HepG2 (cell line): Measurements from ENCODE around the gene TLN1. TPM values are rescaled to one million over a fixed set of nuclear protein-coding genes. Genes with fewer than 3 reads are reported as not detected.
A peak's percentile ranks its signal among the peaks of the same experiment; 100 is the strongest.

ENCODE experiments used
- ADNP ChIP-seq: sonication (generic); formaldehyde crosslinking; IDR thresholded peaks from 2 replicates; pipeline ENCODE4 v1.4.0; 2020; ENCODE audit warnings: missing genetic modification reagents
- BHLHE40 ChIP-seq: IDR thresholded peaks from 2 replicates; pipeline ENCODE4 v1.6.1; 2011; ENCODE audit warnings: low read length, improper control_type of control experiment
- CEBPG ChIP-seq: IDR thresholded peaks from 2 replicates; pipeline ENCODE4 v1.6.1; 2016
- ETV5 ChIP-seq: IDR thresholded peaks from 2 replicates; pipeline ENCODE4 v1.6.1; 2018; ENCODE audit warnings: missing biosample characterization, missing genetic modification reagents, inconsistent platforms, borderline replicate concordance
- FOXK2 ChIP-seq: fragments of 450-650 bp; IDR thresholded peaks from 2 replicates; pipeline ENCODE4 v1.6.1; 2016
- ISL2 ChIP-seq: sonication (generic); formaldehyde crosslinking; IDR thresholded peaks from 2 replicates; pipeline ENCODE4 v1.5.0; 2020; ENCODE audit warnings: missing genetic modification reagents
- KAT7 ChIP-seq: IDR thresholded peaks from 2 replicates; pipeline ENCODE4 v1.6.1; 2018; ENCODE audit warnings: borderline replicate concordance, missing compliant biosample characterization
- MAFF ChIP-seq: IDR thresholded peaks from 2 replicates; pipeline ENCODE4 v1.6.1; 2011; ENCODE audit warnings: low read depth, low read length, improper control_type of control experiment
- MXD4 ChIP-seq: IDR thresholded peaks from 2 replicates; pipeline ENCODE4 v1.6.1; 2016; ENCODE audit warnings: mild to moderate bottlenecking, missing biosample characterization, missing genetic modification reagents
- MYNN ChIP-seq: sonication (generic); formaldehyde crosslinking; IDR thresholded peaks from 2 replicates; pipeline ENCODE4 v1.4.0; 2020; ENCODE audit warnings: mild to moderate bottlenecking, low read depth, missing genetic modification reagents
- NAIF1 ChIP-seq: sonication (generic); formaldehyde crosslinking; IDR thresholded peaks from 2 replicates; pipeline ENCODE4 v1.5.0; 2020; ENCODE audit warnings: mild to moderate bottlenecking, missing genetic modification reagents, borderline replicate concordance
- NFIB ChIP-seq: sonication (generic); formaldehyde crosslinking; IDR thresholded peaks from 2 replicates; pipeline ENCODE4 v1.9.0; 2021; ENCODE audit warnings: missing genetic modification reagents, mild to moderate bottlenecking, borderline replicate concordance
- NR1H2 ChIP-seq: sonication (generic); formaldehyde crosslinking; IDR thresholded peaks from 2 replicates; pipeline ENCODE4 v1.8.1; 2022; ENCODE audit warnings: low read depth, missing genetic modification reagents, borderline replicate concordance
- POLR2G ChIP-seq: fragments of 200-400 bp; formaldehyde crosslinking; IDR thresholded peaks from 2 replicates; pipeline ENCODE4 v1.6.1; 2018; ENCODE audit warnings: mild to moderate bottlenecking, low read depth, low read length, moderate library complexity
- ZBTB21 ChIP-seq: sonication (generic); formaldehyde crosslinking; IDR thresholded peaks from 2 replicates; pipeline ENCODE4 v1.4.0; 2020; ENCODE audit warnings: missing genetic modification reagents
- ZNF12 ChIP-seq: sonication (generic); formaldehyde crosslinking; IDR thresholded peaks from 2 replicates; pipeline ENCODE4 v1.5.0; 2020; ENCODE audit warnings: missing genetic modification reagents
- ZNF263 ChIP-seq: sonication (generic); formaldehyde crosslinking; IDR thresholded peaks from 2 replicates; pipeline ENCODE4 v1.4.0; 2020; ENCODE audit warnings: missing genetic modification reagents
- ZNF773 ChIP-seq: sonication (generic); formaldehyde crosslinking; IDR thresholded peaks from 2 replicates; pipeline ENCODE4 v1.4.0; 2020; ENCODE audit warnings: missing genetic modification reagents, borderline replicate concordance
- polyA plus RNA-seq, 8 experiments: library from polyadenylated mRNA; depleted of rRNA in 3 of 8; stranded (reverse) in 7 of 8; unstranded in 1 of 8; fragments of >200 nt; fragmentation: Illumina TruSeq in 4 of 8; extraction: Trizol in 4 of 8; gene quantifications; 2 replicates each; pipeline versions ENCODE4 v1.2.1 to v1.2.3, GENCODE V29; 2011 to 2016; ENCODE audit warnings: low read depth in 4 of 8, missing spikeins in 1 of 8, mixed read lengths in 1 of 8; ENCODE audit not compliant: insufficient read depth in 1 of 8
- total RNA-seq, 5 experiments: library from RNA; depleted of rRNA; stranded (reverse); fragments of >200 nt; fragmentation: Illumina TruSeq; extraction: Trizol; gene quantifications; 2 replicates each; pipeline ENCODE4 v1.2.3, GENCODE V29; 2016; ENCODE audit warnings: low read depth in 1 of 5
- TF ChIP-seq, protein P1 (sequence below): sonication (generic); formaldehyde crosslinking; conservative IDR thresholded peaks from 2 replicates; pipeline ENCODE4 v1.4.0; 2020; ENCODE audit warnings: missing genetic modification reagents
- TF ChIP-seq, protein P2 (sequence below), 2 experiments: fragments of 450-650 bp in 1 of 2; sonication (generic) in 1 of 2; formaldehyde crosslinking in 1 of 2; IDR thresholded peaks; 2 replicates each; pipeline versions ENCODE4 v1.6.1 to v1.8.0; 2016 to 2022; ENCODE audit warnings: antibody characterized with exemption in 1 of 2, mild to moderate bottlenecking in 1 of 2, missing genetic modification reagents in 1 of 2
- TF ChIP-seq, protein P3 (sequence below): sonication (generic); formaldehyde crosslinking; IDR thresholded peaks from 2 replicates; pipeline ENCODE4 v1.4.0; 2020; ENCODE audit warnings: mild to moderate bottlenecking, missing genetic modification reagents

TLN1 gene
- total and polyA plus RNA-seq, 2 of the 13 experiments (the other 11 are each of a cell fraction or from before 2014, with no cell fraction given): 35.2 to 51.8 TPM

DNA sequence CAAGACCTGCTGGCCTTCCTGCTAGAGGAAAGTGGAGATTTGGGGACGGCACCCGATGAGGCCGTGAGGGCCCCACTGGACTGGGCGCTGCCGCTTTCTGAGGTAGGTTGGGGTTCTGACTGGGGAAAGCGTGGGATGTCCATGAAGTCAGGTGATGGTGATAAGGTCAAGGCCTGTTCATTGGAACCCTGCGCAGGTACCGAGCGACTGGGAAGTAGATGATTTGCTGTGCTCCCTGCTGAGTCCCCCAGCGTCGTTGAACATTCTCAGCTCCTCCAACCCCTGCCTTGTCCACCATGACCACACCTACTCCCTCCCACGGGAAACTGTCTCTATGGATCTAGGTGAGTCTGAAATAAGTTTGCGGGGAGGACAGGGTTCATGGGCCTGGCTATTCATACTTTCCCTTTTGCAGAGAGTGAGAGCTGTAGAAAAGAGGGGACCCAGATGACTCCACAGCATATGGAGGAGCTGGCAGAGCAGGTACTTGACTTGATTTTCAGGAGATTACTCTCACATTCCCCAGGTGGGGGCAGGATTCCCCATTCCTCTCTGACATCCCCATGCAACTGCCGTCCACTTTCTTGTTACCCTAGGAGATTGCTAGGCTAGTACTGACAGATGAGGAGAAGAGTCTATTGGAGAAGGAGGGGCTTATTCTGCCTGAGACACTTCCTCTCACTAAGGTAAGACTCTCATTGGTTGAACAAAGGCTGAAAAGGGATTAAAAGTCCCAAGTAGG is 976 bp upstream of the TLN1 start (continued):
- TF ChIP-seq ZBTB21 (CRISPR knock-in tag) (no peak), FOXK2 (no peak), ISL2 (CRISPR knock-in tag) (no peak), NR1H2 (CRISPR knock-in tag) (no peak), ADNP (no peak), NAIF1 (CRISPR knock-in tag) (no peak), KAT7 (no peak), ZNF12 (CRISPR knock-in tag) (peak; percentile 4; the same call in 1 of the 2 replicates), MYNN (no peak), POLR2G (no peak), BHLHE40 (no peak), ETV5 (no peak), ZNF773 (CRISPR knock-in tag) (no peak), MXD4 (CRISPR knock-in tag) (no peak), MAFF (no peak), ZNF263 (CRISPR knock-in tag) (peak; percentile 91), CEBPG (no peak), NFIB (CRISPR knock-in tag) (no peak)
- TF ChIP-seq, protein P1, sequence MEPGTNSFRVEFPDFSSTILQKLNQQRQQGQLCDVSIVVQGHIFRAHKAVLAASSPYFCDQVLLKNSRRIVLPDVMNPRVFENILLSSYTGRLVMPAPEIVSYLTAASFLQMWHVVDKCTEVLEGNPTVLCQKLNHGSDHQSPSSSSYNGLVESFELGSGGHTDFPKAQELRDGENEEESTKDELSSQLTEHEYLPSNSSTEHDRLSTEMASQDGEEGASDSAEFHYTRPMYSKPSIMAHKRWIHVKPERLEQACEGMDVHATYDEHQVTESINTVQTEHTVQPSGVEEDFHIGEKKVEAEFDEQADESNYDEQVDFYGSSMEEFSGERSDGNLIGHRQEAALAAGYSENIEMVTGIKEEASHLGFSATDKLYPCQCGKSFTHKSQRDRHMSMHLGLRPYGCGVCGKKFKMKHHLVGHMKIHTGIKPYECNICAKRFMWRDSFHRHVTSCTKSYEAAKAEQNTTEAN (CRISPR knock-in tag): no peak
- TF ChIP-seq, protein P2, sequence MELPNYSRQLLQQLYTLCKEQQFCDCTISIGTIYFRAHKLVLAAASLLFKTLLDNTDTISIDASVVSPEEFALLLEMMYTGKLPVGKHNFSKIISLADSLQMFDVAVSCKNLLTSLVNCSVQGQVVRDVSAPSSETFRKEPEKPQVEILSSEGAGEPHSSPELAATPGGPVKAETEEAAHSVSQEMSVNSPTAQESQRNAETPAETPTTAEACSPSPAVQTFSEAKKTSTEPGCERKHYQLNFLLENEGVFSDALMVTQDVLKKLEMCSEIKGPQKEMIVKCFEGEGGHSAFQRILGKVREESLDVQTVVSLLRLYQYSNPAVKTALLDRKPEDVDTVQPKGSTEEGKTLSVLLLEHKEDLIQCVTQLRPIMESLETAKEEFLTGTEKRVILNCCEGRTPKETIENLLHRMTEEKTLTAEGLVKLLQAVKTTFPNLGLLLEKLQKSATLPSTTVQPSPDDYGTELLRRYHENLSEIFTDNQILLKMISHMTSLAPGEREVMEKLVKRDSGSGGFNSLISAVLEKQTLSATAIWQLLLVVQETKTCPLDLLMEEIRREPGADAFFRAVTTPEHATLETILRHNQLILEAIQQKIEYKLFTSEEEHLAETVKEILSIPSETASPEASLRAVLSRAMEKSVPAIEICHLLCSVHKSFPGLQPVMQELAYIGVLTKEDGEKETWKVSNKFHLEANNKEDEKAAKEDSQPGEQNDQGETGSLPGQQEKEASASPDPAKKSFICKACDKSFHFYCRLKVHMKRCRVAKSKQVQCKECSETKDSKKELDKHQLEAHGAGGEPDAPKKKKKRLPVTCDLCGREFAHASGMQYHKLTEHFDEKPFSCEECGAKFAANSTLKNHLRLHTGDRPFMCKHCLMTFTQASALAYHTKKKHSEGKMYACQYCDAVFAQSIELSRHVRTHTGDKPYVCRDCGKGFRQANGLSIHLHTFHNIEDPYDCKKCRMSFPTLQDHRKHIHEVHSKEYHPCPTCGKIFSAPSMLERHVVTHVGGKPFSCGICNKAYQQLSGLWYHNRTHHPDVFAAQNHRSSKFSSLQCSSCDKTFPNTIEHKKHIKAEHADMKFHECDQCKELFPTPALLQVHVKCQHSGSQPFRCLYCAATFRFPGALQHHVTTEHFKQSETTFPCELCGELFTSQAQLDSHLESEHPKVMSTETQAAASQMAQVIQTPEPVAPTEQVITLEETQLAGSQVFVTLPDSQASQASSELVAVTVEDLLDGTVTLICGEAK (IDR thresholded peaks at IDR 0.05): no peak
- TF ChIP-seq, protein P2 (CRISPR knock-in tag; IDR thresholded peaks at IDR 0.05): 0 out of 2 replicates have a peak, but pooled peaks have one; percentile 10
- TF ChIP-seq, protein P3, sequence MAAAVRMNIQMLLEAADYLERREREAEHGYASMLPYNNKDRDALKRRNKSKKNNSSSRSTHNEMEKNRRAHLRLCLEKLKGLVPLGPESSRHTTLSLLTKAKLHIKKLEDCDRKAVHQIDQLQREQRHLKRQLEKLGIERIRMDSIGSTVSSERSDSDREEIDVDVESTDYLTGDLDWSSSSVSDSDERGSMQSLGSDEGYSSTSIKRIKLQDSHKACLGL: 0 out of 2 replicates have a peak, but pooled peaks have one; percentile 6
